Measurements from ENCODE around the gene BLVRB. TPM values are rescaled to one million over a fixed set of nuclear protein-coding genes. Genes with fewer than 3 reads are reported as not detected.

BLVRB gene
- total and polyA plus RNA-seq, 10 of the 15 experiments (the other 5 are each of a cell fraction or from before 2014, with no cell fraction given), result 6.3 to 53.3 (median 27.8) TPM

DNA sequence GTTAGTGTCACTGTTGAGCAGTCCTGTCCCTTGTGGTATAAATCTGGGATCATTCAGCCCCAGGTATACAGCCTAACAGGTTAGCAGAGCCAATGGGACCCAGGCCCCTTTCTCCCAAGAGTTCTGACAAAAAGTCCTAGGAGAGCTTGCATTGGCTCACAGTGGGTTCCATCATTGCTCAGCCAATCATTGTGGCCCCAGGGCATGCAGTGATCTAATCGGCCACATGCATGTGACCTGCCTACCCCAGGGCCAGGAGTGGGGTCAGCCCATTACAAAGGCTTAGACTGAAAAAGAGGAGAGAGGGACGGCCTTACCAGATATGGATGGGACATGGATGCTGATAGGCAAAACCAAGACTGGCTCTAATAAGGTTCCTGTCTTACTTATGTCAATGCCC lies 42.3 kb upstream of the BLVRB start:
- no peak overlapping the region for H3K9ac ChIP-seq (ENCODE audit: control insufficient read depth, insufficient read depth, low read length)
- FAIRE-seq (no peak), DNase-seq (ENCODE audit: low read depth, low spot score) (no peak), ATAC-seq (no peak)
- no peaks in the 10 kb centered on the region for H4K20me1 ChIP-seq (ENCODE audit: control insufficient read depth, insufficient read depth)
- H2AFZ ChIP-seq (ENCODE audit: control insufficient read depth, low read depth, low read length), result no peak overlapping the region
- ChIA-PET CTCF (interaction anchor here (0.8 kb wide), 1 partner anchor 44 kb away, joined by 3 read pairs; no protein-coding TSS in a partner anchor), POLR2A (no interaction called here), RAD21 (ENCODE audit: unreplicated experiment) (no interaction called here), SMC1A (ENCODE audit: uncharacterized antibody, unreplicated experiment) (no interaction called here)
- in situ Hi-C loops (cut with MboI) (no loop called here), intact Hi-C loops (cut with micrococcal nuclease; ENCODE audit: unreplicated experiment) (no loop called here)
- H3K79me2 ChIP-seq (ENCODE audit: control insufficient read depth, insufficient read depth, low read length), result no peaks in the 10 kb centered on the region
- whole genome bisulfite sequencing (ENCODE audit: insufficient coverage, insufficient replicate concordance, low lambda C conversion rate, missing lambda C conversion rate), result 64% methylated on average over 2 of the region's 2 CpGs
- no peaks in the 10 kb centered on the region for H3K4me1 ChIP-seq (ENCODE audit: control insufficient read depth, insufficient read depth, low read length)
- H3K27me3 ChIP-seq (replicated peaks in 1 of 2; ENCODE audit: control insufficient read depth in 2 of 2, insufficient read depth in 2 of 2, low read length in 1 of 2), result peaks cover 4 to 7% of the 10 kb centered on the region in 2 experiments; a peak in 1 of 4 replicates
- no peaks in the 10 kb centered on the region for H3K9me3 ChIP-seq (replicated peaks; ENCODE audit: control insufficient read depth, insufficient read depth, low read length)
- H3K27ac ChIP-seq (ENCODE audit: control insufficient read depth, insufficient read depth), result no peak overlapping the region
- no TSS peak for BruUV-seq (replicated peaks)
- no peak overlapping the region for H3K4me2 ChIP-seq (ENCODE audit: control insufficient read depth, insufficient read depth)
- TF ChIP-seq, protein P1, sequence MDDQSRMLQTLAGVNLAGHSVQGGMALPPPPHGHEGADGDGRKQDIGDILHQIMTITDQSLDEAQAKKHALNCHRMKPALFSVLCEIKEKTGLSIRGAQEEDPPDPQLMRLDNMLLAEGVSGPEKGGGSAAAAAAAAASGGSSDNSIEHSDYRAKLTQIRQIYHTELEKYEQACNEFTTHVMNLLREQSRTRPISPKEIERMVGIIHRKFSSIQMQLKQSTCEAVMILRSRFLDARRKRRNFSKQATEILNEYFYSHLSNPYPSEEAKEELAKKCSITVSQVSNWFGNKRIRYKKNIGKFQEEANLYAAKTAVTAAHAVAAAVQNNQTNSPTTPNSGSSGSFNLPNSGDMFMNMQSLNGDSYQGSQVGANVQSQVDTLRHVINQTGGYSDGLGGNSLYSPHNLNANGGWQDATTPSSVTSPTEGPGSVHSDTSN (IDR thresholded peaks at IDR 0.05; ENCODE audit: insufficient replicate concordance, low read depth, low read length), result peak; percentile 12
- TF ChIP-seq MTA2 (IDR thresholded peaks at IDR 0.05; ENCODE audit: low read depth), result no peak
- no peak overlapping the region for H3K4me3 ChIP-seq
- no peaks in the 10 kb centered on the region for H3K36me3 ChIP-seq (ENCODE audit: control insufficient read depth in 2 of 2, insufficient read depth in 2 of 2, low read length in 1 of 2)

DNA sequence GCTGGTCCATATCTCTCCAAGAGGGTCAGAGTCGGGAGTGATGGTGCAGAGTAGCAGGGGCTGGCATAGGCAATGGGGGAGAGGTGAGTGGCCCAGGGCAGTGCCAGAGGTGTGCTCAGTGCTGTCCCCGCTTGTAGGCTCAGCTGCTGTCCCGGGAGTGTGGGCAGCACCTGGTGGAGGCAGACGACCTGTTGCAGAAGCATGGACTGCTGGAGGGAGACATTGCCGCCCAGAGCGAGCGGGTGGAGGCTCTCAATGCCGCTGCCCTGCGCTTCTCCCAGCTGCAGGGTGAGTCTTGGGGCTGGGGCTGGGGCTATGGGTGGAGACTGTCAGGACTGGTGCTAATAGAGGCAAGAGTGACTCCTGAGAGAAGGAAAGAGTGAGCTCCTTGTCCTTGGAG lies 40.6 kb upstream of the BLVRB start:
- ChIA-PET RAD21 (ENCODE audit: unreplicated experiment) (no interaction called here), POLR2A (interaction anchor here (0.6 kb wide), 1 partner anchor 1976 kb away, joined by 3 read pairs; no protein-coding TSS in a partner anchor), CTCF (no interaction called here), SMC1A (ENCODE audit: uncharacterized antibody, unreplicated experiment) (no interaction called here)
- TF ChIP-seq TAF1 (IDR thresholded peaks at IDR 0.05; ENCODE audit: borderline replicate concordance, low read depth, low read length) (no peak), ZNF274 (IDR thresholded peaks at IDR 0.05; ENCODE audit: insufficient read depth, insufficient read length) (no peak), BMI1 (IDR thresholded peaks at IDR 0.05; ENCODE audit: borderline replicate concordance) (no peak), SMAD5 (IDR thresholded peaks at IDR 0.05; ENCODE audit: low read depth) (no peak), HDGF (IDR thresholded peaks at IDR 0.05) (no peak)
- TF ChIP-seq, protein P2, sequence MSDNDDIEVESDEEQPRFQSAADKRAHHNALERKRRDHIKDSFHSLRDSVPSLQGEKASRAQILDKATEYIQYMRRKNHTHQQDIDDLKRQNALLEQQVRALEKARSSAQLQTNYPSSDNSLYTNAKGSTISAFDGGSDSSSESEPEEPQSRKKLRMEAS (IDR thresholded peaks at IDR 0.05; ENCODE audit: low read depth, low read length), result no peak
- FAIRE-seq, result no peak
- intact Hi-C loops (cut with micrococcal nuclease; ENCODE audit: unreplicated experiment) (no loop called here), in situ Hi-C loops (cut with MboI) (no loop called here)
- Histone ChIP-seq H3K4me3 (no peak overlapping the region), H3K4me2 (ENCODE audit: control insufficient read depth, insufficient read depth) (no peak overlapping the region), H2AFZ (ENCODE audit: control insufficient read depth, low read depth, low read length) (no peak overlapping the region), H4K20me1 (ENCODE audit: control insufficient read depth, insufficient read depth) (no peaks in the 10 kb centered on the region), H3K79me2 (ENCODE audit: control insufficient read depth, insufficient read depth, low read length) (no peaks in the 10 kb centered on the region), H3K9me3 (replicated peaks; ENCODE audit: control insufficient read depth, insufficient read depth, low read length) (no peaks in the 10 kb centered on the region), H3K36me3 (ENCODE audit: control insufficient read depth in 2 of 2, insufficient read depth in 2 of 2, low read length in 1 of 2) (no peaks in the 10 kb centered on the region), H3K9ac (ENCODE audit: control insufficient read depth, insufficient read depth, low read length) (no peak overlapping the region), H3K27me3 (replicated peaks in 1 of 2; ENCODE audit: control insufficient read depth in 2 of 2, insufficient read depth in 2 of 2, low read length in 1 of 2) (no peaks in the 10 kb centered on the region), H3K27ac (ENCODE audit: control insufficient read depth, insufficient read depth) (no peak overlapping the region), H3K4me1 (ENCODE audit: control insufficient read depth, insufficient read depth, low read length) (no peaks in the 10 kb centered on the region)
- BruUV-seq (replicated peaks), result no TSS peak
- 53% methylated on average over 9 of the region's 9 CpGs for WGBS (ENCODE audit: insufficient coverage, insufficient replicate concordance, low lambda C conversion rate, missing lambda C conversion rate)
- ATAC-seq, result no peak
- no peak for DNase-seq (ENCODE audit: low read depth, low spot score)

All from GM12878 (cell line).